ENCODE measurements around the gene AKAP8L. TPM values are rescaled to one million over a fixed set of nuclear protein-coding genes. Genes with fewer than 3 reads are reported as not detected.

Gene AKAP8L
- total and polyA plus RNA-seq, 2 of the 8 experiments (the other 6 are each of a cell fraction or from before 2014, with no cell fraction given), result 75.1 to 138 TPM

- TF ChIP-seq RAD21 (IDR thresholded peaks at IDR 0.05 in 1 of 2, conservative IDR thresholded peaks at IDR 0.05 in 1 of 2; ENCODE audit: low read depth in 2 of 2, low read length in 2 of 2) (peak; percentile 78 to 81), MAX (IDR thresholded peaks at IDR 0.05) (peak; percentile 64; the same call in 1 of the 2 replicates), USF2 (IDR thresholded peaks at IDR 0.05; ENCODE audit: low read length) (0 out of 2 replicates have a peak, but pooled peaks have one; percentile 13), SUZ12 (IDR thresholded peaks at IDR 0.05; ENCODE audit: low read length) (no peak), GTF2F1 (IDR thresholded peaks at IDR 0.05; ENCODE audit: borderline replicate concordance, low read depth, low read length) (no peak), POLR2AphosphoS5 (IDR thresholded peaks at IDR 0.05; ENCODE audit: low read depth, low read length) (peak; percentile 99), TCF12 (IDR thresholded peaks at IDR 0.05; ENCODE audit: low read depth, low read length) (no peak)
Observed at GRCh38 chr19:15418579-15419412, at the start of gene AKAP8L (continued).

Data from H1 (cell line).